Keratinocyte (primary cell): ENCODE measurements around the gene RELCH.

Source experiments
- CTCF ChIP-seq, 3 experiments: IDR thresholded peaks in 1 of 3; conservative IDR thresholded peaks in 1 of 3; optimal IDR thresholded peaks in 1 of 3; 2 replicates in 2 of 3; 3 replicates in 1 of 3; pipeline versions ENCODE3 to v1.5.1; 2011; ENCODE audit warnings: low read length in 3 of 3, mild to moderate bottlenecking in 3 of 3, moderate library complexity in 2 of 3, control low read depth in 1 of 3, inconsistent platforms in 1 of 3; ENCODE audit not compliant: insufficient read depth in 2 of 3; ENCODE audit errors: extremely low read depth in 1 of 3
- EZH2 ChIP-seq: IDR thresholded peaks from one replicate; pipeline ENCODE4 v1.6.1; 2012; ENCODE audit warnings: inconsistent platforms, mild to moderate bottlenecking, low read length, moderate library complexity

GRCh38 chr18:62258616-62259015 is 71.6 kb downstream of the RELCH start:
- TF ChIP-seq CTCF (optimal IDR thresholded peaks at IDR 0.05 in 1 of 3, IDR thresholded peaks at IDR 0.05 in 1 of 3, conservative IDR thresholded peaks at IDR 0.05 in 1 of 3; ENCODE audit: extremely low read depth in 1 of 3, insufficient read depth in 2 of 3, low read length in 3 of 3) = no peak
- TF ChIP-seq EZH2 = no peak
